IPS-NIHi7 (cell line): ENCODE measurements around the gene SKOR1.

Experiments
- DNase-seq: peaks from one replicate; pipeline ENCODE4 v3.0.0; 2012; ENCODE audit warnings: mixed read lengths; ENCODE audit errors: extremely low spot score

SKOR1 gene

DNA sequence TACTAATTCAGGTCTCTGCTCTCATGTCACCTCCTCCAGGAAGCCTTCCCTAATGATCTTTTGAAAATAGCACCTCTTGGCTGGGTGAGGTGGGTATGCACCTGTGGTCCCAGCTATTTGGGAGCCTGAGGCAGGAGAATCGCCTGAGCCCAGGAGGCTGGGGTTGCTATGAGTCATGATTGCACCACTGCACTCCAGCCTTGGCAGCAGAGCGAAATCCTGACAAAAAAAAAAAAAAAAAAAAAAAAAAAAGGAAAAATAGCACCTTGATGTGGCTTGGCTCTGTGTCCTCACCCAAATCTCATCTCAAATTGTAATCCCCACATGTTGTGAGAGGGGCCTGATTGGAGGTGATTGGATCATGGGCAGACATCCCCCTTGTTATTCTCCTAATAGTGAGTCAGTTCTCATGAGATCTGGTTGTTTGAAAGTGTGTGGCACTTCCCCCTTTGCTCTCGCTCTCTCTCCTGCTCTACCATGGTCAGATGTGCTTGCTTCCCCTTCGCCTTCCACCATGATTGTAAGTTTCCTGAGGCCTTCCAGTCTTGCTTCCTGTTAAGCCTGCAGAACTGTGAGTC is 25.8 kb downstream of the SKOR1 start:
- DNase-seq: no peak

DNA sequence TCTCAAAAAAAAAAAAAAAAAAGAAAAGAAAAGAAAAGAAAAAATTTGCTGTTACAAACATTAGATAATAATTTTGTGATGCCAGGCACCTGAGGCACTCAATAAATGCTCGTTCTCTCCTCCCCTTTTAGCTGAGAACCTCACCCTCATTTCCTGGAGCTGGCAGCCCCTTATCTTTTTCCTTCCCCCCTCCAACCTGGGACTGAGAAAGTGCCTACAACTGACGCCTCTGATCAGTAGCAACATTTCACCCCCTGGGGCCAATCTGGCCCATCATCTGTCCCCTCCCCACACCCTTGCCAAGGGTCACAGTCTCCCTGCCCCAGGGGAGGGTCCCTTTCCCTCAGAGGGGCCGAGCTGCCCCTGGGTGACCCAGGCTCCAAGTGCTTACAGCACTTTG is 27.1 kb downstream of the SKOR1 start:
- no peak for DNase-seq

DNA sequence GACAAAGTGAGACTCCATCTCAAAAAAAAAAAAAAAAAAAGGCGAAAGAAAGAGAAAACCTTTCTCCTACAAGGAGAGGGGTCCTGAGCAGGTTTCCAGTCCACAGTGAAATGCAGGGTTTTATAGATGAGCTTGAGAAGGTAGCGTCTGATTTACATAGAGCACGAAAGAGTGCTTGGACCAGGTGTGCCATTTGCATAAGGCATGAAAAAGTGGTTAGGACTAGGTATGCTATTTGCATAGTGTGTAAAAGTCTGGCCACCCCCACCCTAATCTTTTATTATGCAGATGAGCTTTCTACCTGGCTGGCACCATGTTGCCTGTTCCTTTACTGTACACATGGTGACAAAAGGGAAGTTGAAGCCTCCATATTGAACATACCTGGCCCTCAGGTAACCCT is 28.1 kb downstream of the SKOR1 start:
- no peak for DNase-seq

DNA sequence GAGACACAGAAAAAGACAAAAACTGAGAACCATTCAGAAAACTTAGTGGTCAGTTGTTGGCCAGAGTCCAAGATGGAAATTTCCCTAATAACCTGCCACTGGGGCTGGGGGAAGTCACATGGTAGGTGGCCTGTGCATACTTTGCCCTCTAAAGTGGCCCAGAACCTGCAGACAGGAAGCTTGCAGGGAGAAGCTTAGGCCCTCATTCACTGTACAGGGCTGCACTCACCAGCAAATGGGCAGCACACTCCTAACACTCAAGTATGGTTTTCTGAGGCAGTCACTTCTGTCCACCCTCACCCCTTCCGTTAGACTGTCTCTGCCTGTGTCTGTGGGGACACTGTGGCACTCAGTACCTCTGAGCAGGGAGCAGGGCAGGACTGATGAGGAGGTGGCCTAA is 29.0 kb downstream of the SKOR1 start:
- DNase-seq: no peak

DNA sequence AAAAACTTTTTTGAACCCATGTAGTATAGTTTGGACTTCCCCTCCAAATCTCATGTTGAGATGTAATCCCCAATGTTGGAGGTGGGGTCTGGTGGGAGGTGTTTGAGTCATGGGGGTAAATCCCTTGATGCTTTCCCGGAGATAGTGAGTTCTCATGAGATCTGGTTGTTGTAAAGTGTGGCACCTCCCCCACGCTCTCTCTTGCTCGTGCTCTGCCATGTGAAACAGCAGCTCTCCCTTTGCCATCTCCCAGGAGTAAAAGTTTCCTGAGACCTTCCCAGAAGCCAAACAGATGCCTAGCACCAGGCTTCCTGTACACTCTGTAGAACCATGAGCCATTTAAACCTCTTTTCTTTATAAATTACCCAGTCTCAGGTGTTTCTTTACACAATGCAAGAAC is 30.5 kb downstream of the SKOR1 start:
- DNase-seq: no peak

DNA sequence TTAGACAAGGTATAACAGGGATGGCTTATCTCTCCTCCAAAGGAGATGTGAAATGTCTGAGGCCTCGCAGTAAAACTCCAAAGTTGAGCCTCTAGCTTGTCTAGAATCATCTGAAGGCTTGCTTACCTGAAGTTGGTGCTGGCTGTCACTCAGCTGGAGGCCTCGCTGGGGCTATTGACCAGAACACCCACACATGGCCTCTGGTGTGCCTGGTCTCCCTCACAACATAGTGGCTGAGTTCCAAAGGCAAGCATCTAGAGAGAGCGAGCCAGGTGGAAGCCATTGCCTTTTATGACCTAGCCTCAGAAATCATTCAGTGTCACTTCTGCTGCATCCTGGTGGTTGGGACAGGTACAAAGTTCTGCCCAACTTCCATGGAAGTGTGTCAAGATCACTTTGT is 31.9 kb downstream of the SKOR1 start:
- no peak for DNase-seq

DNA sequence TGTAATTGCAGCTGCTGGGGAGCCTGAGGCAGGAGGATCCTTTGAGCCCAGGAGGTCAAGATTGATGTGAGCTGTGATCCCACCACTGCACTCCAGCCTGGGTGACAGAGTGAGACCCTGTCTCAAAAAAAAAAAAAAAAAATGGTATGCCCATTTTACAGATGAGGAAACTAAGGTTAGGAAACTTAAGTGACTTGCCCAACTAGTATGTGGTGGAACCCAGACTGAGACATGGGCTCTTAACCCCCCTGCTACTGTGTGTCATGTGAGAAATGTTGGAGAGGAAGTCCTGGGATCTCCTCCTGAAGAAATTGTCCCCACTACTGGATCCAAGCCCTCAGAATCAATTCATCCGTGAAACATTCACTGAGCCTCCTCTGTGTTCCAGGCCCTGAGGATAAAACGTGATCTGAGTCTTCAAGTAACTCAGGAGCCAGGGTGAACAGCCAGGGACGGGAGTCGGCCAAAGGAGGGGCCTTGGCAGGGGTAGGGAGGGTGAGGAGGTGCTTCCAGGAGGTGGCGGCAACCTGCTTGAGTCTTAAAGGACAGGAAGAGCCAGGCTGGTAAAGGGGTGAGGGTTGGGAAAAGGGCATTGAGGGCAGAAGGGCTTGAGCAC is 34.1 kb downstream of the SKOR1 start:
- no peak for DNase-seq

DNA sequence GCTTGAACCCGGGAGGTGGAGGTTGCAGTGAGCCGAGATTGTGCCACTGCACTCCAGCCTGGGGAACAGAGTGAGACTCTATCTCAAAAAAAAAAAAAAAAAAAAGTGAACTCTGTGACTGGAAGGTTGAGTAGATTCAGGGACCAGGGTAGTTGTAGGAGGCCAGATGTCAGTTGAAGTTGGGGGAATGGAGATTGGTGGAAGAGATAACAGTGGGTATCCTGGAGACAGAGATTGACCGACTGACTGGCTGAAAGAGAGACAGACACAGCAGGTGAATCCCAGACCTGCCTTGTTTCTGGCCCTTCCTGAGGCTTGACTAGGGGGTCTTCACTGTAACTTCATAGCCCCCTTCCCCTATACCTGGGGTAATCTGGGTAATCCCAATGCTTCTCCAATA is 36.7 kb downstream of the SKOR1 start:
- DNase-seq: no peak

DNA sequence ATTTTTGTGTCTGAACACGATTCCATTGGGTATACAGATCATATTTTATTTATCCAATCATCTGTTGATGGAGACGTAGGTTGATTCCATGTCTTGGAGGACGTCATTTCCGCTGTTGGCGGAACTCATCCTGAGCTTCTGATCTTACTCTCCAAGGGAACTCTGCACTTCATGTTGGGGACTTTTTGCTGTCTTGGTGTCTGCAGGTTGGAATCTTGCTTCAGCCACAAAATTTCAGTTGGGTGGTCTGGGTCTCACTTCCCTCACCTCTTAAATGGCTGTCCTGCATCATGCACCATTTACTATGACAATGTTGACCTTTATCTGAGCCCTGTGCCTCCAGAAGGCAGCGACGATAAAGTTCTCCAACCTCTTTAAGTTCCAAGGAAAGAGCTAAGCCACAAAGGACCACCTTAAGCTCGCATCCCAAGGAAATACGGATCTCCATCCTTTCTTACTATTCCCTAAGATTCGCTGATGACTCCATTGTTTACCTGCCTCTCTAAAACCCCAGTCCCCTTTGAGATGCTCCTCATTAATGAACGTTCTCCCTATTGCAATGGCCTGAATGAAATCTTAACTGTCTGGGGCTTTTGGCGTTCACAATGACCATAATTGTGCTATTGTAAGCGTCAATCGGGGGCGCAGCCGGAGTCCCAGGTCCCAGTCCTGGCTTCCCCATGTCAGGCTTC is 37.6 kb downstream of the SKOR1 start:
- DNase-seq: no peak

DNA sequence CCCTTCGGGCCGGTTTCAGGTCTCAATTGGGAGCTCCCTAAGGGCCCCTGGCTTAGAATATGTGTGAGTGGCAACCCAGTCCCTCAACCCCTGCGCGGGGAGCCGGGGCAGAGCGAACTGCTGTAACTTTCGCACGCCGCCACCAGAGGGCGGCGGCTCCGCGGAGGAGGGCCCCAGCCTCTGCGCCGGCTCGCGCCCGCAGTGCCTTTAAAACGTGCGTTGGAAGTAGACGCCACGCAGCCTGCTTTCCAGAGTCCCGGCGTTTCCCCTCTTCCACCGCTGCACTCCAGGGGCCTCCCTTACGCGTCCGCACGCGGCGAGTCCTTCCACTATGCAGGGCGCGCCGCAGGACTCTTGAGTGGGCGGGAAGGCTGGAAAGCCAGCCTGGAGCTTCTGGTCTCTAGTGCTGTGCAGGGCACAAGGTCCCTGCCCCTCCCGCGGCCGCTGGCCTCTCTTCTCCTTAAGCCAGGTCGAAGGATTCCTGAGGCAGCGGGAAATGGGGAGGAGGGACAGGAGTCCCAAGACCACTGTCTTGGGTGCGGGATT is 38.2 kb downstream of the SKOR1 start:
- peak; percentile 89 for DNase-seq

DNA sequence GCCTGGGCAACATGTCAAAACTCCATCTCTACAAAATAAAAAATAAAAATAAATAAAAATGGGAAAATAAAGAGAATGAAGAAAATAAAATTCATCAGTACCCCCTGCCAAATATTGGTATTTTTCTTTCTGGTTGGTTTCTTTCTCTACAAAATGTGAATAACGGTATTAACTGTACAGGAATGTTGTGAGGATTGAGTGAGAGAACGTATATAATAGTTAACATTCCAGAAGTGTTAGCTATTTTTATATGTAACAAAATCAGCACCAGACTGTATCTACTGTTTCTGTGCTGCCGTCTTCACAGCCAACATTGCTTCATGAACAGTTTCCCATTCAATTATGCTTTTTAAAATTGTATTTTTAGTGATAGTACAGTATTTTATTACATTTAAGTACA is 40.0 kb downstream of the SKOR1 start:
- no peak for DNase-seq

DNA sequence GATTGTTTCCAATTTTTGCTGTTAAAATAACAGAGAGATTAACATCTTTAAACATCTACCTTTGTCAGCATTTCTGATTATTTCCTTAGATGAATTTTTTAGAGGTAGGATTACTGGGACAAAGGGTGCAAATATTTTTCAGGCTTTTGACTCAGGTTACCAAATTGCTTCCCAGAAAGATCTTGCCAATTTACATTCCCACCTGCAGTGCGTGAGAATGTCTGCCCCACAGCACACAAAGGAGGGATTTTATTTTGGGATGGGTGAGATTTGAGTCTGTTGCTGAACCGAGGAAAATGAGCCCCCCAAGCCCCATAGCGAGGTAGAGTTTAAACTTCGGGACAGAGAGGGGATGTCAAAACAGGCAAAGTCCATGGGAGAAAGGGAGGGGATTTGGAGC is 40.5 kb downstream of the SKOR1 start:
- no peak for DNase-seq

DNA sequence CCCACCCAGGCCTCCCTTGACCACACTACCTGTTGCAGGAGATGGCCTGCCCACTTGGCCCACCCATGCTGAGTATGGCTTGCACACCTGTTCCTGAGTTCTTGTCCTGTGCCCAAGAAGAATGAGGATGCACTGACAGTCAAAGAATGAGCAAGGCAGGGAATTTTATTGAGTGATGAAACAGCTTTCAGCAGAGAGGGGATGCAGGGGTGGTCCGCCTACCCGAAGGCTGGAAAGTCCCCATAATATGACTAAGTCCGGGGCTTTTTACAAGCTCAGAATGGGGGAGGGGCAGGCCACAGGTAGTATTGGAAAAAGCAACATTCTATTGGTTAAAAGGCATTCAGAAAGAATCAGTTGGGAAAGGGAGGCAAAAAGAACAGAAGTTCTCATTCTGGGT is 44.4 kb downstream of the SKOR1 start:
- no peak for DNase-seq

DNA sequence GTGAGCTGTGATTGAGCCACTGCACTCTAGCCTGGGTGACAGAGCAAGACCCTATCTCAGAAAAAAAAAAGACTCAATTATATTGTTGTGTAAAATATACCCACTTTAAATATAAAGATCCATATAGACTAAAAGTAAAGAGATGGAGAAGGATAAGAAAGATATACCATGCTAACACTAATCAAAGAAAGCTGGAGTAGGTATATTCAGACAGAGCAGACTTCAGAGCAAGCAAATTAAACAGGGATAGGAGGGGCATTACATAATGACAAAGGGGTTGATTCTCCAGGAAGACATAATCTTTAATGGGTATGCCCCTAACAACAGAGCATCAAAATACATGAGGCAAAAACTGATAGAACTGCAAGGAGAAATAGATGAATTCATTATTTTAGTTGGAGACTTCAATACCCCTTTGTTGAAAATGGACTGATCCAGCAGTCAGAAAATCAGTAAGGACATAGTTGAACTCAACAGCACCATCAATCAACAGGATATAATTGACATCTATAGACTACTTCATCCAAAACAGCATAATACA is 45.6 kb downstream of the SKOR1 start:
- no peak for DNase-seq

DNA sequence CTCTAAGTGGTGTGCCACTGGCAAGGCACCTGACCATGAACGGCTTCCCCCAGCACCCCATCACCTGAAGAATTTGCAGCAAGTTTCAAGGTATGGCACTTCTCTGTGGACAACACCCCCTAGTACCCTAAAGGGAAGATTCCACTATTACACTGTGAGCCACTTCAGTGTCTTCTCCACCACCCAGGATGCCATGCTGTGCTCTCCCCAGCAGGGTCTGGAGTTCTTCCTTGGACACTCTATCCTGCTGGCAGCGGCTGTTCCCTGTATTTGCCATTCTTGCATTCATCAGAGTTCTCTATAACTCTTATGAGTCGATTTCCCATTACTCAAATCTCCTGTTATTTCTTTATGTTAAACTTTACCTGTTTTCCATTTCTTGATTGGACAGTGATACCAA is 48.5 kb downstream of the SKOR1 start:
- DNase-seq: no peak

DNA sequence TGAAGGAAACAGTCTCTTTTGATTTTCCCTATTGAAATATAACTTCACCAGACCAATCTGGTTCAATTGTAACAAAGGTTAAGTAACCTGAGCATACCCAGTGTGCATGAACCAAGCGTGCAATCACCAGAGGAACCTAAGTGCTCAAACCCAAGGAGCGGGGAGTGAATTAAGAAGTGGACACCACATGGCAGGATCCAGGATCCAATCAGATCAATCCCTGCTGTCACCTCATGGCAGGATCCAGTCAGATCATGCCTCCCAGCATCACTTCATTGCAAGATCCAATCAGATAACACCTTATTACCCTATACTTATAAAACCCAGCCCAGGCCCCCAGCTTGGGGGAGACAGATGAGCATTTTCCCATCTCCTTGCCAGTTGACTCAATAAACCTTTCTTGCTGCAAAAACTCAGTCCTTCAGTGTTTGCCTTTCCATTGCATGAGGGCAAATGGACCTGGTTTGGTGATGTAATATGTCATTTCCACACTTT is 53.5 kb downstream of the SKOR1 start:
- DNase-seq: no peak

DNA sequence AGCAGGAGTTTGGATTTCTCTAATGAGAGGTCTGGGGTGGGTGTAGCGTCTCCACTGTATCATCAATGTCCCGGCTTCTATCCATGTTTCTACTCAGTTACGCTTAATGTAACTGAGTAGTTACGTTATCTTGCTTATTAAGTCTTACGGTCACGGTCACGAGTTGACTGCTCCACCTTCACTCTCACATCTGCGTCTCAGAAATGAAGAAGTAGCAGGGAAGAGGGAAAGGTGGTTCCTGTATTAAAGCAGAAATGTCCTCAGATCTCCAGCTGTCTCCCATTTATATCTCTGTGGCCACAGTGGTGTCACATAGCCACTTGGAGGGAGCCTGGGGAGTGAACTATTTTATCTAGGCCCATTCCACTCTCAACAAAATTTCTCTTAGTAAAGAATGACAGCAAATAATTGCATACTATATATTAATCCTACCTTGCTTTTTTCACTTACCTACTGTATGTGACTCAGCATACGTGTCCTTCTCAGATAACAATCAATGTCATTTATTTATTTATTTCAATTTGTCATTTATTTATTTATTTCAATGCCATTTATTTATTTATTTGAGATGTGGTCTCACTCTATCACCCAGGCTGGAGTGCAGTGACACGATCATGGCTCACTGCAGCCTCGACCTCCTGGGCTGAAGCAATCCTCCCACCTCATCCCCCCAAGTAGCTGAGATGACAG is 54.3 kb downstream of the SKOR1 start:
- DNase-seq: no peak

DNA sequence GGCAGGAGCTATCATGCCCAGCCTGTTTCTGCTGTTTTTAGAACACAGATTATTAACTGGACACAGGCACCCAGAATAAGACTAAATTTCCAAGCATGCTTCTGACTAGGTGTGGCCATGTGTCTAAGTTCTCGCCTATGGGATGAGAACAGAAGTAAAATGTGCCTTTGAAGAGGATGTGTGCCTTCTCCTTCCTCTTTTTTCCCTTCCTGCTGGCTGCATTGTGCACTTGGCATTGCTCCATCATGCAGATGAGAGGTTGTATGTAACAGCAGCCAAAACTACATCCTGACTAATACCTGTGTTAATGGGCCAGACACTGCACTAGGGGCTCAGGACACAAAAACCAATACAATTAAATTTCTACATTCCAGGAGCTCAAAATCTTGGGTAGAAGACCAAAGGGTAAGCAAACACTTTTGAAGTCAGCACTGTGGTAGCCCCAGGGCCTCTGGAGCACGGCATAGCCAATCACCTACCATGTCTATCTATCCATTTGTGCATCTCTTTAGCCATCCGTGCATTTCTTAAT is 55.4 kb downstream of the SKOR1 start:
- DNase-seq: no peak

DNA sequence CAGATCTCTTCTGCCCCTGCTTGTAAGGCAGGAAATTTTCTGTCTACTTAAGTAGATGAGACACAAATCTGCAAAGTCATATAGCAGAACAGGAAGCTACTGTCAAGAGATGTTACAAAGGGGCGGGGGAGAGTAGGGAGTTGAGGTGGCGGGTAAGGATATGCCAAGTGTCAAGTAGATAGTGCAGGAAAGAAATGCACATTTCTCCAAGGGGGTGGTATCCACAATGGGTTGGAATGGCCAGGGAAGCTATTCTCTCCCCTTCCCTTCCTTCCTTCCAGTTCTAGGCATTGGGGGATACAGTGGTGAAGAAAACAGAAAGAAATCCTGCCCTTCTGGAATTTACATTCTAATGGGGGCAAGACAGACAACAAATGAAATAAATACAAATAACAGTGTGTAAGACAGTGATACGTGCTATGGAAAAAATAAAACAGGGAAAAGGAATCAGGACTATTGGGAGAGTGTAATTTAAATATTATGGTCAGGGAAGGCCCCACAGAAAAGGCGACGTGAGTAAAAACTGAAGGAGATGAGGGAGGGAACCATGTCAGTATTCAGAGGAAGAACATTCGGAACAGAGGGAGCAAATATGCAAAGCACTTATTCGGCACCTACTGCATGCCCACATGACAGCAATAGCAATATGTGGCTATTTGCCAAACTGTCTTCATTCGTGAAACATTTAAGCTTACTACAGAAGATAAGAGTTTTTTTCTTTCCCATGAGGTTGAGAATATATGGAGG is 57.4 kb downstream of the SKOR1 start:
- no peak for DNase-seq

DNA sequence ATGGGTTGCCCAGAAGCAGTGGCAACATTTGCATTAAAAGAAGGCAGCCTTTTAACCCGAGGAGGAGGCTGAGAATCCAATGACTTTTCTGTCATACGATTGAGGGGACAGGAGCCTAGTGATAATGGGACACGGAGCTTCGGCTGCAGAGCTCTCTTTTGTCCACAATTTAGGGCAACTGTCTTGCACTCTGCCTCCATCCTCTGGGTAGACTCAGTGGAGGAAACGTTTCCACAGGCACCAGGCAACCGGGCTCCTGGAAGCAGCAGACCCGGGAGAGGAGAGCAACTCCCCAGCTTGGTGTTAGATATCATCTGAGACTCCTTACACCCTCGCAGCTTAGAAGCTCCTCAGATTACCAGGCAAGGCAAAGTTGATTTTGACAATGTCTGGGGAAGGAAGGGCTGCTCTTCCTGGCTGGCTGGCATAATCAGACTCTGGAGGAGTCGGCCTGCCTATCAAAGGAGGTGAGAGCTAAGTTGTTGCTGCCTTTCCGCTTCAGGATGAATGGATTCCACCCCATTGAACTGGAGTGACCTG is 58.0 kb downstream of the SKOR1 start:
- DNase-seq: peak; percentile 37

DNA sequence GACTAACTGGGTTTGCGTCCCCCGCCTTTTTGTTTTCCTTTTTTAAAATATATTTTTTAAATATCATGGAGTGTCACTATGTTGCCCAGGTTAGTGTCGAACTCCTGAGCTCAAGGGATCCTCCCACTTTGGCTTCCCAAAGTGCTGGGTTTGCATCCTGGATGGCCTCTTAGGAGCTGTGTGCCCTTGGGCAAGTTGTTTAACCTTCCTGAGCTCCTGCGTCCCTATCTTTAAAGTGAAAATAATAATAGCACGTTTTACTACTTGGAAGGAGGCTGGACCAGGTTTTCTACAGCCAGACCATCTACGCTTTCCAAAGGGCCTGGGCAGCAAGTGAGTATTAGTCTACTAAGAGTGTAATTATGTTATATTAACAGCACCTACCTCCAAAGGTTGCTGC is 58.7 kb downstream of the SKOR1 start:
- no peak for DNase-seq
